Measurements from ENCODE around the gene SAP30BP. TPM values are rescaled to one million over a fixed set of nuclear protein-coding genes. Genes with fewer than 3 reads are reported as not detected.

The SAP30BP gene
- total and polyA plus RNA-seq, 2 of the 8 experiments (the other 6 are each of a cell fraction or from before 2014, with no cell fraction given) = 63.3 to 79.9 TPM

DNA sequence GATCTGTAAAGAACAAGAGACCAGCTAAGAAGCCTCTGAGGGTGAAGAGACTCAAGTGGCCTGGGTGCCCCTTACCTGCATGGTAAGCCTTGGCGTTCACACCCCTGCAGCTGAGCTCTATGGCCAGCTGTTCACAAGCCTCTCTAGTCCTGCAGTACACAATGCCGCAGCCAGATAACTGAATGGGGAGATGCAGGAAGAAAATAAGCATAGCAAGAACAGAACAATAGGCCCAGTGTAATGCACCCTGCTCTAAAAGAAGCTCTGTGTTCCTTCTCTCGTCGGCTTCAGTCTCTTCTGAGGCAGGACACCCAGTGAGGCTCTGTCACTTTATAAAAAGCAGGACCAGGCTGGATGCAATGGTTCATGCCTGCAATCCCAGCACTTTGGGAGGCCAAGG is 5.6 kb upstream of the SAP30BP start:
- no peak overlapping the region for H3K27ac ChIP-seq (ENCODE audit: low read depth, low read length)
- H3K56ac ChIP-seq (replicated peaks; ENCODE audit: insufficient read length, low read depth, low read length) = no peak overlapping the region
- H3K9me3 ChIP-seq (ENCODE audit: insufficient read depth in 2 of 2, low read depth in 1 of 2, low read length in 1 of 2) = no peaks in the 10 kb centered on the region
- H3K23ac ChIP-seq (ENCODE audit: insufficient read length) = no peak overlapping the region
- H4K5ac ChIP-seq (ENCODE audit: insufficient read length, low read depth, low read length) = no peak overlapping the region
- H3K79me1 ChIP-seq (ENCODE audit: low read depth, low read length) = no peaks in the 10 kb centered on the region
- DNase-seq (ENCODE audit: low read depth in 1 of 2, low spot score in 2 of 2) = no peak
- no peak overlapping the region for H3K4me3 ChIP-seq (ENCODE audit: extremely low read depth in 1 of 4, insufficient read depth in 2 of 4, low read depth in 3 of 4, low read length in 4 of 4)
- H2BK12ac ChIP-seq (ENCODE audit: low read depth, low read length) = no peak overlapping the region
- H3K4me2 ChIP-seq (ENCODE audit: insufficient read depth in 1 of 2, low read depth in 2 of 2, low read length in 2 of 2) = no peak overlapping the region
- no peak overlapping the region for H3K14ac ChIP-seq (ENCODE audit: insufficient read length)
- FAIRE-seq = no peak
- H3K9ac ChIP-seq (replicated peaks in 1 of 4; ENCODE audit: extremely low read depth in 1 of 4, low read depth in 3 of 4, low read length in 3 of 4) = no peak overlapping the region
- H2BK20ac ChIP-seq (ENCODE audit: low read length) = no peak overlapping the region
- no peak overlapping the region for H3K18ac ChIP-seq (ENCODE audit: extremely low read depth, low read length)
- H3K79me2 ChIP-seq (ENCODE audit: control insufficient read depth in 1 of 2, insufficient read depth in 2 of 2, low read length in 2 of 2) = peaks cover 0 to 9% of the 10 kb centered on the region in 2 experiments; a peak in 2 of 4 replicates
- H3K23me2 ChIP-seq (ENCODE audit: low read depth, low read length) = peaks cover under 1% of the 10 kb centered on the region; the same call in 1 of the 2 replicates
- 93% methylated on average over 4 of the region's 4 CpGs; no CpG with 5 or more reads in 1 of the 2 experiments for WGBS, 2 experiments (ENCODE audit: extremely low coverage in 1 of 2, insufficient coverage in 1 of 2, insufficient read length in 1 of 2, insufficient replicate concordance in 2 of 2, low coverage in 1 of 2, low lambda C conversion rate in 2 of 2, missing lambda C conversion rate in 1 of 2)
- H2AFZ ChIP-seq (ENCODE audit: low read length) = no peak overlapping the region
- CTCF ChIA-PET (ENCODE audit: partially characterized antibody) = interaction anchor here (1.3 to 51.0 kb wide), 6 partner anchors 10 to 88 kb away, joined by 3 to 2200 read pairs (median 21); partner anchors contain the start of gene SMIM5
- no peaks in the 10 kb centered on the region for H3K27me3 ChIP-seq (replicated peaks in 1 of 4; ENCODE audit: control insufficient read depth in 3 of 4, extremely low read depth in 1 of 4, insufficient read depth in 3 of 4, low read length in 3 of 4)
- no peak overlapping the region for H2BK120ac ChIP-seq (replicated peaks; ENCODE audit: low read depth, low read length)
- H4K91ac ChIP-seq (replicated peaks; ENCODE audit: insufficient read length, low read length) = no peak overlapping the region
- H4K8ac ChIP-seq (ENCODE audit: extremely low read depth, insufficient read depth, low read length) = no peak overlapping the region
- H3K36me3 ChIP-seq (ENCODE audit: control insufficient read depth in 2 of 4, insufficient read depth in 4 of 4, low read length in 3 of 4) = peaks cover 4 to 31% (median 15%) of the 10 kb centered on the region in 4 experiments; a peak in 6 of 8 replicates
- H3K4ac ChIP-seq (replicated peaks; ENCODE audit: insufficient read length, low read depth, low read length) = no peak overlapping the region
- H4K20me1 ChIP-seq (replicated peaks in 1 of 2; ENCODE audit: control insufficient read depth in 1 of 2, insufficient read depth in 2 of 2, low read length in 2 of 2) = peaks cover 0 to 4% of the 10 kb centered on the region in 2 experiments
- no peak overlapping the region for H2BK15ac ChIP-seq (ENCODE audit: low read length)
- no peak overlapping the region for H2AK5ac ChIP-seq (ENCODE audit: low read depth, low read length)
- H3K4me1 ChIP-seq (replicated peaks in 1 of 4; ENCODE audit: control insufficient read depth in 3 of 4, insufficient read depth in 4 of 4, low read length in 3 of 4) = peaks cover 0 to 6% (median 2%) of the 10 kb centered on the region in 4 experiments; a peak in 2 of 7 replicates
- POLR2A ChIA-PET (ENCODE audit: partially characterized antibody) = interaction anchor here (0.9 to 1.6 kb wide), 4 partner anchors 11 to 92 kb away, joined by 3 to 4 read pairs (median 3); no protein-coding TSS in a partner anchor
- H2BK5ac ChIP-seq (ENCODE audit: low read depth, low read length) = no peak overlapping the region
- no peak for TF ChIP-seq EZH2 (IDR thresholded peaks at IDR 0.05; ENCODE audit: low read depth, low read length, severe bottlenecking)
- TF ChIP-seq NANOG (IDR thresholded peaks at IDR 0.05; ENCODE audit: insufficient read depth, low read depth, low read length, poor library complexity, severe bottlenecking) = no peak
- no peak for TF ChIP-seq JUN (IDR thresholded peaks at IDR 0.05; ENCODE audit: low read depth, low read length)
- no peak for TF ChIP-seq EGR1 (IDR thresholded peaks at IDR 0.05; ENCODE audit: borderline replicate concordance, low read depth, low read length)
- TF ChIP-seq SIX5 (IDR thresholded peaks at IDR 0.05; ENCODE audit: low read depth, low read length) = no peak
- no peak for TF ChIP-seq SIN3A (conservative IDR thresholded peaks at IDR 0.05 in 1 of 2, IDR thresholded peaks at IDR 0.05 in 1 of 2; ENCODE audit: low read depth in 1 of 2, low read length in 2 of 2)
- TF ChIP-seq RXRA (IDR thresholded peaks at IDR 0.05; ENCODE audit: insufficient read depth, low read depth, low read length) = no peak
- TF ChIP-seq HDAC6 (IDR thresholded peaks at IDR 0.05; ENCODE audit: low read depth, low read length) = no peak
- no peak for TF ChIP-seq ASH2L (IDR thresholded peaks at IDR 0.05; ENCODE audit: low read length)
- TF ChIP-seq BCL11A (IDR thresholded peaks at IDR 0.05; ENCODE audit: low read depth in 2 of 2, low read length in 2 of 2) = no peak
- TF ChIP-seq RBBP5 (IDR thresholded peaks at IDR 0.05; ENCODE audit: borderline replicate concordance, low read depth, low read length) = no peak
- TF ChIP-seq GABPA (IDR thresholded peaks at IDR 0.05; ENCODE audit: borderline replicate concordance, insufficient read depth, low read length) = no peak
- TF ChIP-seq POU5F1 (IDR thresholded peaks at IDR 0.05; ENCODE audit: low read depth, low read length) = no peak
- no peak for TF ChIP-seq MAFK (IDR thresholded peaks at IDR 0.05; ENCODE audit: low read depth, low read length)

Measured in H1 (cell line).